OCI-LY1 (cell line): Measurements from ENCODE around the gene ACTN2.

Experiments used
- H2AFZ ChIP-seq: fragments of 200-600 bp; sonication (generic), shearing (Covaris generic); 2 replicates; pipeline ENCODE4 v1.6.0; 2014; ENCODE audit warnings: antibody characterized with exemption, mild to moderate bottlenecking, low read length
- H3F3A ChIP-seq: fragments of 200-600 bp; sonication (generic), shearing (Covaris generic); 2 replicates; pipeline ENCODE4 v1.6.0; 2014; ENCODE audit warnings: mild to moderate bottlenecking, antibody characterized with exemption, low read length, moderate library complexity; ENCODE audit not compliant: insufficient read depth
- H3K27ac ChIP-seq: fragments of 200-600 bp; sonication (generic); 2 replicates; pipeline ENCODE4 v1.5.1; 2014; ENCODE audit warnings: low read length, mixed run types, mild to moderate bottlenecking, low read depth; ENCODE audit not compliant: poor library complexity, severe bottlenecking
- H3K27me3 ChIP-seq: fragments of 200-600 bp; sonication (generic); 2 replicates; pipeline ENCODE4 v1.6.0; 2014; ENCODE audit warnings: antibody characterized with exemption, mild to moderate bottlenecking, low read length, moderate library complexity; ENCODE audit not compliant: insufficient read depth
- H3K36me3 ChIP-seq: fragments of 200-600 bp; sonication (generic); 2 replicates; pipeline ENCODE4 v1.6.1; 2014; ENCODE audit warnings: mild to moderate bottlenecking, antibody characterized with exemption, low read length, moderate library complexity, mixed read lengths; ENCODE audit not compliant: insufficient read depth
- H3K4me1 ChIP-seq: fragments of 200-600 bp; sonication (generic); 2 replicates; pipeline ENCODE4 v1.5.1; 2014; ENCODE audit warnings: mild to moderate bottlenecking, low read length, moderate library complexity; ENCODE audit not compliant: insufficient read depth, severe bottlenecking
- H3K4me2 ChIP-seq: fragments of 200-600 bp; sonication (generic), shearing (Covaris generic); 2 replicates; pipeline ENCODE4 v1.6.1; 2014; ENCODE audit warnings: low read length
- H3K4me3 ChIP-seq: fragments of 200-600 bp; sonication (generic); 2 replicates; pipeline ENCODE4 v1.5.1; 2014; ENCODE audit warnings: low read length, low read depth, mild to moderate bottlenecking, mixed read lengths; ENCODE audit not compliant: poor library complexity, severe bottlenecking
- H3K79me2 ChIP-seq: fragments of 200-600 bp; shearing (Covaris generic); 2 replicates; pipeline ENCODE4 v1.6.1; 2016; ENCODE audit warnings: mixed run types, low read length, mixed read lengths; ENCODE audit not compliant: insufficient read depth
- H3K9ac ChIP-seq: fragments of 200-600 bp; sonication (generic), shearing (Covaris generic); 2 replicates; pipeline ENCODE4 v1.6.1; 2014; ENCODE audit warnings: mild to moderate bottlenecking, low read length, mixed read lengths
- H3K9me2 ChIP-seq: fragments of 200-600 bp; sonication (generic), shearing (Covaris generic); 2 replicates; pipeline ENCODE4 v1.6.1; 2014; ENCODE audit warnings: low read depth, mild to moderate bottlenecking, low read length, mixed read lengths
- H3K9me3 ChIP-seq: fragments of 200-600 bp; shearing (Covaris generic); 2 replicates; pipeline ENCODE4 v1.6.1; 2014; ENCODE audit warnings: low read length, mixed read lengths
- H4K20me1 ChIP-seq: fragments of 200-600 bp; sonication (generic), shearing (Covaris generic); 2 replicates; pipeline ENCODE4 v1.6.0; 2016; ENCODE audit warnings: mild to moderate bottlenecking, low read length; ENCODE audit not compliant: insufficient read depth
- EZH2 ChIP-seq: fragments of 200-600 bp; sonication (generic), shearing (Covaris generic); IDR thresholded peaks from 2 replicates; pipeline ENCODE4 v1.8.0; 2017; ENCODE audit warnings: borderline replicate concordance, mixed run types, mild to moderate bottlenecking, antibody characterized with exemption, low read length, moderate library complexity, mixed read lengths
- TF ChIP-seq, protein P1 (sequence below): fragments of 200-600 bp; sonication (generic), shearing (Covaris generic); IDR thresholded peaks from 2 replicates; pipeline ENCODE4 v1.5.1; 2017; ENCODE audit warnings: mild to moderate bottlenecking, antibody characterized with exemption, low read length, moderate library complexity, mixed read lengths

Gene ACTN2

GRCh38 chr1:236808564-236809130, 122.3 kb downstream of the ACTN2 start:
- TF ChIP-seq, protein P1, sequence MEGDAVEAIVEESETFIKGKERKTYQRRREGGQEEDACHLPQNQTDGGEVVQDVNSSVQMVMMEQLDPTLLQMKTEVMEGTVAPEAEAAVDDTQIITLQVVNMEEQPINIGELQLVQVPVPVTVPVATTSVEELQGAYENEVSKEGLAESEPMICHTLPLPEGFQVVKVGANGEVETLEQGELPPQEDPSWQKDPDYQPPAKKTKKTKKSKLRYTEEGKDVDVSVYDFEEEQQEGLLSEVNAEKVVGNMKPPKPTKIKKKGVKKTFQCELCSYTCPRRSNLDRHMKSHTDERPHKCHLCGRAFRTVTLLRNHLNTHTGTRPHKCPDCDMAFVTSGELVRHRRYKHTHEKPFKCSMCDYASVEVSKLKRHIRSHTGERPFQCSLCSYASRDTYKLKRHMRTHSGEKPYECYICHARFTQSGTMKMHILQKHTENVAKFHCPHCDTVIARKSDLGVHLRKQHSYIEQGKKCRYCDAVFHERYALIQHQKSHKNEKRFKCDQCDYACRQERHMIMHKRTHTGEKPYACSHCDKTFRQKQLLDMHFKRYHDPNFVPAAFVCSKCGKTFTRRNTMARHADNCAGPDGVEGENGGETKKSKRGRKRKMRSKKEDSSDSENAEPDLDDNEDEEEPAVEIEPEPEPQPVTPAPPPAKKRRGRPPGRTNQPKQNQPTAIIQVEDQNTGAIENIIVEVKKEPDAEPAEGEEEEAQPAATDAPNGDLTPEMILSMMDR: no peak
- no peak for TF ChIP-seq EZH2
- H3K27ac ChIP-seq: no peak overlapping the region

DNA sequence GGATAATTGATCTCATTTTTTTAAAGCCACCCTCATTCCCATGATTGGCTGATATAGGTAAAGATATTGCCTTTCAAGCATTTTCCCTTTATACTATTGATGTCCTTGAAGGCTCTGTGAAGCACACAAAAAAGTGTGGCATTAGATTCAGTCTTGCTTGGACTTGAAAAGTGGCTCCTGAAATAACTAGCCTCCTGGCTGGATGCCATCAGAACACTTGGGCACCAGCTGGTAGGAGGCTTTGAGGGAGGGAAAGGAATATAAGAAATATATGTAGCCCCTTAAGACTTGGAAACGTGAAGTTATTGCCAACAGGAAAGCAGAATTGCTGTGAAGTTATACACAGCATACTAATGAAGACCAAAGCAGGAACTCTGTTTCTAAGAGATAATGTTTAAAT, 122.8 kb downstream of the ACTN2 start:
- Histone ChIP-seq H3K9ac (no peak overlapping the region), H3K27me3 (no peaks in the 10 kb centered on the region), H2AFZ (no peak overlapping the region), H3K4me3 (no peak overlapping the region), H3K4me2 (no peak overlapping the region), H3K79me2 (no peaks in the 10 kb centered on the region), H3K27ac (no peak overlapping the region), H3K36me3 (peaks cover 92% of the 10 kb centered on the region), H3K4me1 (no peaks in the 10 kb centered on the region), H4K20me1 (no peaks in the 10 kb centered on the region), H3K9me2 (no peaks in the 10 kb centered on the region), H3K9me3 (no peaks in the 10 kb centered on the region), H3F3A (no peaks in the 10 kb centered on the region)
- no peak for TF ChIP-seq EZH2
- TF ChIP-seq, protein P1: no peak

More at GRCh38 chr1:236808564-236809130, 122.3 kb downstream of the ACTN2 start:
- H2AFZ ChIP-seq: no peak overlapping the region
- no peak overlapping the region for H3K4me2 ChIP-seq
- no peaks in the 10 kb centered on the region for H3K4me1 ChIP-seq
- no peaks in the 10 kb centered on the region for H3K9me2 ChIP-seq
- no peak overlapping the region for H3K4me3 ChIP-seq
- H3F3A ChIP-seq: no peaks in the 10 kb centered on the region
- no peaks in the 10 kb centered on the region for H4K20me1 ChIP-seq
- H3K9me3 ChIP-seq: no peaks in the 10 kb centered on the region
- no peak overlapping the region for H3K9ac ChIP-seq
- no peaks in the 10 kb centered on the region for H3K27me3 ChIP-seq
- H3K36me3 ChIP-seq: peaks cover 92% of the 10 kb centered on the region
- H3K79me2 ChIP-seq: no peaks in the 10 kb centered on the region

DNA sequence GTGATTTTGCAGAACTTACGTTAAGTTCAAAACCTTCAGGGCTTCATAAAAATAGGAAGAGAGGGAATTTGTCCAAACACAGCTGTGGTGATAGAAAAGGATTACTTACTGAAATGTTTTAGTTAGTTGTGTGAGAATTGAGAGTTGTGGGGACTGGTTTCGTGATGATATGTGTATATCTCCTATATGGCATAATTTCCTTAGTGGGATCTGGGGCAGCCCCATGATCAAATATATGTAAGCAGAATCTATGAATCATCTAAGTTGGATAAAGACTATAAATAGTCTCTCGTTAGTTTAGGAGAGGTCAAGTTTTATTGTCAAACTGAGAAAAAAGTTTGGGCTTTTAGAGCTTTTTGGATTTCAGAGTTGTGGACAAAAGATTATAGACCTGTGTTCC, 123.7 kb downstream of the ACTN2 start:
- peaks cover 96% of the 10 kb centered on the region for H3K36me3 ChIP-seq
- TF ChIP-seq EZH2: no peak
- TF ChIP-seq, protein P1: no peak

More for the DNA sequence above, 123.7 kb downstream of the ACTN2 start:
- Histone ChIP-seq H3K27me3 (no peaks in the 10 kb centered on the region), H3K79me2 (no peaks in the 10 kb centered on the region), H3K4me2 (no peak overlapping the region), H4K20me1 (no peaks in the 10 kb centered on the region), H2AFZ (no peak overlapping the region), H3K9me3 (no peaks in the 10 kb centered on the region), H3K9me2 (no peaks in the 10 kb centered on the region), H3K9ac (no peak overlapping the region), H3K4me1 (no peaks in the 10 kb centered on the region), H3F3A (no peaks in the 10 kb centered on the region), H3K27ac (no peak overlapping the region), H3K4me3 (no peak overlapping the region)
